Nephron progenitor cell (in vitro differentiated cells): ENCODE results near the gene GCLC.

Experiments
- DNase-seq: peaks from one replicate; pipeline ENCODE4 v3.0.0; 2021
- H3K27ac Mint-ChIP-seq: 2 replicates; pipeline ENCODE4 v1.8.0; 2021; ENCODE audit warnings: mild to moderate bottlenecking, moderate library complexity, mixed read lengths
- H3K27me3 Mint-ChIP-seq: 2 replicates; pipeline ENCODE4 v1.8.0; 2021; ENCODE audit warnings: mild to moderate bottlenecking, low read depth, mixed read lengths; ENCODE audit not compliant: poor library complexity
- H3K36me3 Mint-ChIP-seq: 2 replicates; pipeline ENCODE4 v1.8.0; 2021; ENCODE audit warnings: low read depth, mixed read lengths
- H3K4me1 Mint-ChIP-seq: 2 replicates; pipeline ENCODE4 v1.8.0; 2021; ENCODE audit warnings: mixed read lengths
- H3K4me3 Mint-ChIP-seq: 2 replicates; pipeline ENCODE4 v1.8.0; 2021; ENCODE audit warnings: mild to moderate bottlenecking, moderate library complexity, mixed read lengths
- H3K9me3 Mint-ChIP-seq: 2 replicates; pipeline ENCODE4 v1.8.0; 2021; ENCODE audit warnings: mild to moderate bottlenecking, moderate library complexity, mixed read lengths
- TF ChIP-seq, protein P1 (sequence below): fragments of 200-600 bp; sonication (generic); IDR thresholded peaks from 2 replicates; pipeline ENCODE4 v1.5.0; 2021; ENCODE audit warnings: antibody characterized with exemption

Gene GCLC

GRCh38 chr6:53510746-53511145 lies 34.2 kb downstream of the GCLC start:
- Mint-ChIP-seq H3K36me3 (peaks cover 49% of the 10 kb centered on the region), H3K4me3 (no peak overlapping the region), H3K9me3 (no peaks in the 10 kb centered on the region), H3K27ac (no peak overlapping the region), H3K4me1 (no peaks in the 10 kb centered on the region), H3K27me3 (no peaks in the 10 kb centered on the region)
- no peak for DNase-seq
- TF ChIP-seq, protein P1, sequence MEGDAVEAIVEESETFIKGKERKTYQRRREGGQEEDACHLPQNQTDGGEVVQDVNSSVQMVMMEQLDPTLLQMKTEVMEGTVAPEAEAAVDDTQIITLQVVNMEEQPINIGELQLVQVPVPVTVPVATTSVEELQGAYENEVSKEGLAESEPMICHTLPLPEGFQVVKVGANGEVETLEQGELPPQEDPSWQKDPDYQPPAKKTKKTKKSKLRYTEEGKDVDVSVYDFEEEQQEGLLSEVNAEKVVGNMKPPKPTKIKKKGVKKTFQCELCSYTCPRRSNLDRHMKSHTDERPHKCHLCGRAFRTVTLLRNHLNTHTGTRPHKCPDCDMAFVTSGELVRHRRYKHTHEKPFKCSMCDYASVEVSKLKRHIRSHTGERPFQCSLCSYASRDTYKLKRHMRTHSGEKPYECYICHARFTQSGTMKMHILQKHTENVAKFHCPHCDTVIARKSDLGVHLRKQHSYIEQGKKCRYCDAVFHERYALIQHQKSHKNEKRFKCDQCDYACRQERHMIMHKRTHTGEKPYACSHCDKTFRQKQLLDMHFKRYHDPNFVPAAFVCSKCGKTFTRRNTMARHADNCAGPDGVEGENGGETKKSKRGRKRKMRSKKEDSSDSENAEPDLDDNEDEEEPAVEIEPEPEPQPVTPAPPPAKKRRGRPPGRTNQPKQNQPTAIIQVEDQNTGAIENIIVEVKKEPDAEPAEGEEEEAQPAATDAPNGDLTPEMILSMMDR: no peak

- TF ChIP-seq, protein P1: no peak
- H3K9me3 Mint-ChIP-seq: no peaks in the 10 kb centered on the region
- H3K36me3 Mint-ChIP-seq: peaks cover 68% of the 10 kb centered on the region
- H3K27me3 Mint-ChIP-seq: no peaks in the 10 kb centered on the region
- H3K27ac Mint-ChIP-seq: no peak overlapping the region
- no peaks in the 10 kb centered on the region for H3K4me1 Mint-ChIP-seq
- no peak overlapping the region for H3K4me3 Mint-ChIP-seq
- DNase-seq: no peak
Observed at GRCh38 chr6:53506872-53507271, 38.0 kb downstream of the GCLC start.

GRCh38 chr6:53504512-53504911 lies 40.4 kb downstream of the GCLC start:
- H3K27ac Mint-ChIP-seq: peak overlapping the region; percentile 19
- DNase-seq: no peak
- TF ChIP-seq, protein P1: no peak
- peaks cover 62% of the 10 kb centered on the region for H3K36me3 Mint-ChIP-seq
- H3K4me1 Mint-ChIP-seq: no peaks in the 10 kb centered on the region
- H3K4me3 Mint-ChIP-seq: no peak overlapping the region
- no peaks in the 10 kb centered on the region for H3K9me3 Mint-ChIP-seq
- no peaks in the 10 kb centered on the region for H3K27me3 Mint-ChIP-seq

- Mint-ChIP-seq H3K27me3 (no peaks in the 10 kb centered on the region), H3K36me3 (peaks cover 67% of the 10 kb centered on the region), H3K4me3 (no peak overlapping the region), H3K4me1 (no peaks in the 10 kb centered on the region), H3K9me3 (no peaks in the 10 kb centered on the region), H3K27ac (no peak overlapping the region)
- TF ChIP-seq, protein P1: no peak
- DNase-seq: no peak
Observed at GRCh38 chr6:53503060-53503459, 41.8 kb downstream of the GCLC start.

GRCh38 chr6:53501432-53501831 lies 43.5 kb downstream of the GCLC start:
- DNase-seq: no peak
- H3K9me3 Mint-ChIP-seq: no peaks in the 10 kb centered on the region
- no peaks in the 10 kb centered on the region for H3K27me3 Mint-ChIP-seq
- TF ChIP-seq, protein P1: no peak
- no peaks in the 10 kb centered on the region for H3K4me1 Mint-ChIP-seq
- H3K4me3 Mint-ChIP-seq: no peak overlapping the region
- H3K27ac Mint-ChIP-seq: no peak overlapping the region
- peaks cover 61% of the 10 kb centered on the region for H3K36me3 Mint-ChIP-seq

GRCh38 chr6:53500095-53500494 lies 44.8 kb downstream of the GCLC start:
- DNase-seq: no peak
- Mint-ChIP-seq H3K4me3 (no peak overlapping the region), H3K4me1 (no peaks in the 10 kb centered on the region), H3K27ac (no peak overlapping the region), H3K36me3 (peaks cover 47% of the 10 kb centered on the region), H3K27me3 (no peaks in the 10 kb centered on the region), H3K9me3 (no peaks in the 10 kb centered on the region)
- TF ChIP-seq, protein P1: no peak
